RWPE2 (cell line): Measurements from ENCODE around the gene SORL1.

Experiments
- ATAC-seq: fragments of 200-7000 bp; cut with Tn5 transposase; 3 replicates; pipeline ENCODE4 v1.9.1; 2021; ENCODE audit warnings: low read depth
- DNase-seq: peaks from one replicate; pipeline ENCODE4 v3.0.0-alpha.2; 2020; ENCODE audit warnings: low spot score
- H3K27ac ChIP-seq: fragments of 450-650 bp; 2 replicates; pipeline ENCODE4 v1.5.1; 2017; ENCODE audit warnings: mild to moderate bottlenecking; ENCODE audit not compliant: poor library complexity, severe bottlenecking
- H3K27me3 ChIP-seq: fragments of 250-450 bp; sonication (Bioruptor Pico); 2 replicates; pipeline ENCODE4 v1.5.1; 2021; ENCODE audit warnings: mild to moderate bottlenecking, moderate library complexity; ENCODE audit not compliant: insufficient read depth, poor library complexity, severe bottlenecking
- H3K36me3 ChIP-seq: fragments of 250-450 bp; sonication (Bioruptor Pico); 2 replicates; pipeline ENCODE4 v1.5.1; 2020; ENCODE audit warnings: low read depth, mild to moderate bottlenecking, moderate library complexity
- H3K4me1 ChIP-seq: fragments of 250-450 bp; sonication (Bioruptor Pico); 2 replicates; pipeline ENCODE4 v1.5.1; 2021; ENCODE audit warnings: mild to moderate bottlenecking, moderate library complexity; ENCODE audit not compliant: insufficient read depth, poor library complexity, severe bottlenecking
- H3K4me3 ChIP-seq: fragments of 250-450 bp; sonication (Bioruptor Pico); 2 replicates; pipeline ENCODE4 v1.5.1; 2021; ENCODE audit warnings: mild to moderate bottlenecking, moderate library complexity; ENCODE audit not compliant: severe bottlenecking
- H3K9me3 ChIP-seq: fragments of 250-450 bp; sonication (Bioruptor Pico); 2 replicates; pipeline ENCODE4 v1.5.1; 2021; ENCODE audit warnings: mild to moderate bottlenecking, moderate library complexity; ENCODE audit not compliant: severe bottlenecking
- TF ChIP-seq, protein P1 (sequence below): fragments of 450-650 bp; IDR thresholded peaks from one replicate; pipeline ENCODE4 v1.5.1; 2017; ENCODE audit warnings: mild to moderate bottlenecking, moderate library complexity; ENCODE audit not compliant: poor library complexity, severe bottlenecking

Gene SORL1

DNA sequence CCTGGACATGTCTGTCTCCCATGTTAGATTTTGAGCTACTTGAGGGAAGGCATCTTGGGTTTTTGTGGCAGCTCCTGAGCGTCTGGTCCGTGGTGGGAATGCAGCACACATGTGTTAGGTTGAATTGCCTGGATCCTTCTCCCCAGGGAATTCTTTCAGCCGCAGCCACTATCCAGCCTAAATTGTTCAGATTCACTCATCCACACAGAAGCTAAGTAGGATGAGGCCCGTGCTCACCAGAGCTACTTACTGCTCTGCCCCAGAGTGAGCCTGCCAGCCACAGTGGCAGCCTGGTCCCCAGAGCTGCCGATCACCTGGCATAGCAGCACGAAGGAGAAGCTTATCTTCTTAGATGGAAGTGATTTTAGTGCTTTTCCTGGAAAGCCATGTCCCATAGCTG is 35.1 kb downstream of the SORL1 start:
- H3K9me3 ChIP-seq = no peaks in the 10 kb centered on the region
- DNase-seq = no peak
- H3K27ac ChIP-seq = no peak overlapping the region
- H3K27me3 ChIP-seq = no peaks in the 10 kb centered on the region
- TF ChIP-seq, protein P1, sequence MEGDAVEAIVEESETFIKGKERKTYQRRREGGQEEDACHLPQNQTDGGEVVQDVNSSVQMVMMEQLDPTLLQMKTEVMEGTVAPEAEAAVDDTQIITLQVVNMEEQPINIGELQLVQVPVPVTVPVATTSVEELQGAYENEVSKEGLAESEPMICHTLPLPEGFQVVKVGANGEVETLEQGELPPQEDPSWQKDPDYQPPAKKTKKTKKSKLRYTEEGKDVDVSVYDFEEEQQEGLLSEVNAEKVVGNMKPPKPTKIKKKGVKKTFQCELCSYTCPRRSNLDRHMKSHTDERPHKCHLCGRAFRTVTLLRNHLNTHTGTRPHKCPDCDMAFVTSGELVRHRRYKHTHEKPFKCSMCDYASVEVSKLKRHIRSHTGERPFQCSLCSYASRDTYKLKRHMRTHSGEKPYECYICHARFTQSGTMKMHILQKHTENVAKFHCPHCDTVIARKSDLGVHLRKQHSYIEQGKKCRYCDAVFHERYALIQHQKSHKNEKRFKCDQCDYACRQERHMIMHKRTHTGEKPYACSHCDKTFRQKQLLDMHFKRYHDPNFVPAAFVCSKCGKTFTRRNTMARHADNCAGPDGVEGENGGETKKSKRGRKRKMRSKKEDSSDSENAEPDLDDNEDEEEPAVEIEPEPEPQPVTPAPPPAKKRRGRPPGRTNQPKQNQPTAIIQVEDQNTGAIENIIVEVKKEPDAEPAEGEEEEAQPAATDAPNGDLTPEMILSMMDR = no peak
- H3K4me3 ChIP-seq = no peak overlapping the region
- ATAC-seq = no peak
- peaks cover 7% of the 10 kb centered on the region for H3K4me1 ChIP-seq
- no peaks in the 10 kb centered on the region for H3K36me3 ChIP-seq

DNA sequence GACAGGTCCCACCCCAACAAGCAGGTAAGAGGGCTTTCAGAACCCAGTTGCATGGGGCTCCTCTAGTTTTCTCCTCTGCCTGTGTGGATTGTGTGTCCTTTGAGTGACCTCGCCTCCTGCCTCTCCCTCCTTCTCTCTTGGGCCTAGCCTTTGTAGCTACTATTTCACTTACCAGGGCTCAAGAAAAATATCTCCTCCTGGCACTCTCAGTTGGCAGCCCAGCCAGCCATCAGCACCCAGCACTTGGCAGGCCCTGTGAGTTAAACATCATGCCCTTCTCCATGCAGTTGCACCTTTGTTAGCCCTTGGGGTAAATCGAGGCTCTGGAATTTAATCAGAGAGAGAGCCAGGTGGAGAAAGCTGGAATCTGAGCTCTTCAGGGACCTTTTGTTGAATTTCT is 36.1 kb downstream of the SORL1 start:
- H3K36me3 ChIP-seq = no peaks in the 10 kb centered on the region
- DNase-seq (no peak), ATAC-seq (no peak)
- no peak overlapping the region for H3K27ac ChIP-seq
- no peak overlapping the region for H3K4me3 ChIP-seq
- no peaks in the 10 kb centered on the region for H3K9me3 ChIP-seq
- H3K4me1 ChIP-seq = no peaks in the 10 kb centered on the region
- TF ChIP-seq, protein P1 = no peak
- no peaks in the 10 kb centered on the region for H3K27me3 ChIP-seq

DNA sequence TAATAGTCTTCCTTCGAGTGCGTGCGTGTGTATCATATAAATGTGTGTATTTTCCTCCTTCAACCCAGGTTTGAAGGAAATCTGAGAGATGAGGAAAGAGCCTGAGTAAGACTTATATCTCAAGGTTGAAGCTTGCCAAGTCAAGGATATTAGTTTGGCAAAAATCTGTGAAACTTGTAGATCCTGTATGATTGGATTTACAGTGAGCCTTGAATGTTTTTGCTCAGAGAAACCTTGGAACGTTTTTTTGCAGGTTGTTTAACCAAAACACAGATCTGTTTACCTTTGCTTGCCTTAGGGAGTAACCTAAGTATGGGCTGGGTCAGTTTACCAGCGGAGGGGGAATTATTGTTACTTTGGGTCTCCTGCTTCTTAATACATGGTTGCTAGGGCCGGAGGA is 36.5 kb downstream of the SORL1 start:
- no peak overlapping the region for H3K4me3 ChIP-seq
- H3K9me3 ChIP-seq = no peaks in the 10 kb centered on the region
- ATAC-seq = no peak
- no peaks in the 10 kb centered on the region for H3K27me3 ChIP-seq
- H3K4me1 ChIP-seq = no peaks in the 10 kb centered on the region
- TF ChIP-seq, protein P1 = no peak
- no peak overlapping the region for H3K27ac ChIP-seq
- no peaks in the 10 kb centered on the region for H3K36me3 ChIP-seq
- no peak for DNase-seq

DNA sequence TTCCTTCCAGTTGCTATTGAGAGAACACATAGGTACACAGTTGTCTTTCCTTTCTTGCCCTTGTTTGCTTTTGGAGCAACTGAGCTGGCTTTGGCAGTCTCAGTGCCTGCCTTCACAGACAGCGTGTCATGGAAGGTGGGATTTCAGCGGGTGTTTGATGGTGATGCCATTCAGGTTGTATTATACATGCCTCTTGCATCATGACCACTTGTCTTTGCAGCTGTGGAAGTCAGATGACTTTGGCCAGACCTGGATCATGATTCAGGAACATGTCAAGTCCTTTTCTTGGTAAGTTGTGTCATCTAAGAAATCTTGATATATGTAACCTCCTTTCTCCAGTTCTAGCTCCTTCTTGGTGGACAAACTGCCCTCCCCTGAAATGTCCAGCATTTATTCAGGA is 37.7 kb downstream of the SORL1 start:
- no peak for DNase-seq
- H3K36me3 ChIP-seq = no peaks in the 10 kb centered on the region
- TF ChIP-seq, protein P1 = no peak
- H3K27ac ChIP-seq = no peak overlapping the region
- no peak overlapping the region for H3K4me3 ChIP-seq
- no peaks in the 10 kb centered on the region for H3K27me3 ChIP-seq
- H3K9me3 ChIP-seq = no peaks in the 10 kb centered on the region
- no peak; the same call in 2 of the 3 replicates for ATAC-seq
- no peaks in the 10 kb centered on the region for H3K4me1 ChIP-seq

DNA sequence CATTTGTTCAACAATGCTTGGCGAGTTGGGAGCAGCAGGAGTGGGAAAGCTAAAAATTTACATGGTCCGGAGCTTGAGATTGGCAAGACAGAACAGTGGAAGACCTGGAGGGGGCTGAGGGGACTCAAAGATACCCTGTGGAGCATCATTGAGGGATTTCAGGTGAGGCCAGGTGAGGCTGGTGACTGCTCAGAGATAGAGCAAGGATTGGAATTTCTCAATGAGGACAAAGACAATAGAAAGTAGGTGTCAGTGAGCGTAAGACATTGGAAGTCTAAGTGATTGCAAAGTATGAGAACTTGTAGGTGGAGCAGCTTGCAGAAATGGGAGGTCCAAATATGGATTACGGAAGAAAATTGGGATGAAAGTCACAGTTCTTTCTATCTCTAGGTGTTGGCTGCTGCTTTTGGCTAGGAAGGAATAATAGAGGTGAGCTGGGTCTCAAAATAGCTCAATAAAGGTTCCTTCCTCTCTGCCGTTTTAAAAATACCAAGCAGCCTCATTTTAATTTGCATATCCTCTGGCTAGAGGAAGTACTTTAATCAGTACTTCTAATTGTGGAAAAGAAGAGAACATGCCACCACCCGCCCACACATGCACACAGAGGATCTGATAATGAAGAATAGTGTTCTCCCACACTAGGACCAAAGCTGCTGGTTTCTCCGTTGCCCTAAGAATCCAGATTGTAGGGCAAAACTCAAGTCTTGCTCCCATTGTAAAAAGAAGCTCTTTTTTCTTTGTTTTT is 42.4 kb downstream of the SORL1 start:
- H3K27ac ChIP-seq = no peak overlapping the region
- no peaks in the 10 kb centered on the region for H3K27me3 ChIP-seq
- ATAC-seq (no peak), DNase-seq (no peak)
- H3K4me1 ChIP-seq = no peaks in the 10 kb centered on the region
- peaks cover 4% of the 10 kb centered on the region; the same call in 1 of the 2 replicates for H3K36me3 ChIP-seq
- TF ChIP-seq, protein P1 = no peak
- no peaks in the 10 kb centered on the region for H3K9me3 ChIP-seq
- H3K4me3 ChIP-seq = no peak overlapping the region
